ENCODE measurements around the gene CYP4F8. TPM values are rescaled to one million over a fixed set of nuclear protein-coding genes. Genes with fewer than 3 reads are reported as not detected.

CYP4F8 gene
- total and polyA plus RNA-seq, 2 of the 8 experiments (the other 6 are each of a cell fraction or from before 2014, with no cell fraction given): not detected

- no peak overlapping the region for H3K4ac ChIP-seq (replicated peaks; ENCODE audit: insufficient read length, low read depth, low read length)
- H3K27ac ChIP-seq (ENCODE audit: low read depth, low read length): no peak overlapping the region
- WGBS, 2 experiments (ENCODE audit: extremely low coverage in 1 of 2, insufficient coverage in 1 of 2, insufficient read length in 1 of 2, insufficient replicate concordance in 2 of 2, low coverage in 1 of 2, low lambda C conversion rate in 2 of 2, missing lambda C conversion rate in 1 of 2): 61% methylated on average over 4 of the region's 9 CpGs; no CpG with 5 or more reads in 1 of the 2 experiments
- TF ChIP-seq CTCF (IDR thresholded peaks at IDR 0.05; ENCODE audit: control extremely low read depth in 1 of 3, insufficient read depth in 1 of 3, low read depth in 1 of 3, low read length in 3 of 3) (peak in 2 of 3 experiments; percentile 4 to 33; a peak in 1 of 4 replicates), RFX5 (IDR thresholded peaks at IDR 0.05; ENCODE audit: borderline replicate concordance, low read depth, low read length) (no peak), RAD21 (IDR thresholded peaks at IDR 0.05 in 1 of 2, conservative IDR thresholded peaks at IDR 0.05 in 1 of 2; ENCODE audit: low read depth in 2 of 2, low read length in 2 of 2) (peak in 1 of 2 experiments; percentile 17; a peak in 1 of 4 replicates), FOSL1 (IDR thresholded peaks at IDR 0.05; ENCODE audit: insufficient read depth, low read depth, low read length) (no peak)
- ChIA-PET CTCF (ENCODE audit: partially characterized antibody) (no interaction called here), POLR2A (ENCODE audit: partially characterized antibody) (no interaction called here)
- DNase-seq (ENCODE audit: low read depth in 1 of 2, low spot score in 2 of 2): no peak
- H2BK5ac ChIP-seq (ENCODE audit: low read depth, low read length): no peak overlapping the region
- H3K14ac ChIP-seq (ENCODE audit: insufficient read length): no peak overlapping the region
- no peak overlapping the region for H4K91ac ChIP-seq (replicated peaks; ENCODE audit: insufficient read length, low read length)
- no peak overlapping the region for H2BK20ac ChIP-seq (ENCODE audit: low read length)
- no peak overlapping the region for H3K56ac ChIP-seq (replicated peaks; ENCODE audit: insufficient read length, low read depth, low read length)
- H3K23ac ChIP-seq (ENCODE audit: insufficient read length): no peak overlapping the region
- no peak overlapping the region for H4K8ac ChIP-seq (ENCODE audit: extremely low read depth, insufficient read depth, low read length)
- no peak overlapping the region for H2AK5ac ChIP-seq (ENCODE audit: low read depth, low read length)
- H3K27me3 ChIP-seq (replicated peaks in 1 of 4; ENCODE audit: control insufficient read depth in 3 of 4, extremely low read depth in 1 of 4, insufficient read depth in 3 of 4, low read length in 3 of 4): no peaks in the 10 kb centered on the region
- no peak overlapping the region for H4K5ac ChIP-seq (ENCODE audit: insufficient read length, low read depth, low read length)
- FAIRE-seq: no peak
- no peaks in the 10 kb centered on the region for H3K79me1 ChIP-seq (ENCODE audit: low read depth, low read length)
- no peak overlapping the region for H3K18ac ChIP-seq (ENCODE audit: extremely low read depth, low read length)
- H2BK15ac ChIP-seq (ENCODE audit: low read length): no peak overlapping the region
- H3K9ac ChIP-seq (replicated peaks in 1 of 4; ENCODE audit: extremely low read depth in 1 of 4, low read depth in 3 of 4, low read length in 3 of 4): no peak overlapping the region
- no peak overlapping the region for H2BK120ac ChIP-seq (replicated peaks; ENCODE audit: low read depth, low read length)
- no peak overlapping the region for H2BK12ac ChIP-seq (ENCODE audit: low read depth, low read length)
- no peak overlapping the region for H3K4me3 ChIP-seq (ENCODE audit: extremely low read depth in 1 of 4, insufficient read depth in 2 of 4, low read depth in 3 of 4, low read length in 4 of 4)
- H3K4me1 ChIP-seq (replicated peaks in 1 of 4; ENCODE audit: control insufficient read depth in 3 of 4, insufficient read depth in 4 of 4, low read length in 3 of 4): no peaks in the 10 kb centered on the region
- no peaks in the 10 kb centered on the region for H4K20me1 ChIP-seq (replicated peaks in 1 of 2; ENCODE audit: control insufficient read depth in 1 of 2, insufficient read depth in 2 of 2, low read length in 2 of 2)
- H2AFZ ChIP-seq (ENCODE audit: low read length): no peak overlapping the region
- no peak overlapping the region for H3K4me2 ChIP-seq (ENCODE audit: insufficient read depth in 1 of 2, low read depth in 2 of 2, low read length in 2 of 2)
- no peaks in the 10 kb centered on the region for H3K79me2 ChIP-seq (ENCODE audit: control insufficient read depth in 1 of 2, insufficient read depth in 2 of 2, low read length in 2 of 2)
- no peaks in the 10 kb centered on the region for H3K36me3 ChIP-seq (ENCODE audit: control insufficient read depth in 2 of 4, insufficient read depth in 4 of 4, low read length in 3 of 4)
- H3K9me3 ChIP-seq (ENCODE audit: insufficient read depth in 2 of 2, low read depth in 1 of 2, low read length in 1 of 2): peaks cover 44 to 54% of the 10 kb centered on the region in 2 experiments
- no peaks in the 10 kb centered on the region for H3K23me2 ChIP-seq (ENCODE audit: low read depth, low read length)
Observed at GRCh38 chr19:15631817-15632216, 16.8 kb downstream of the CYP4F8 start.
